Testis (tissue), 3 donors: ENCODE results near the gene DUSP22. TPM values are rescaled to one million over a fixed set of nuclear protein-coding genes. Genes with fewer than 3 reads are reported as not detected.

Experiments
- DNase-seq: peaks from one replicate; pipeline ENCODE4 v3.0.0-alpha.2; 2019
- H3K27ac ChIP-seq, 2 donors: fragments of 200-600 bp; sonication (generic); one replicate each; pipeline ENCODE4 v1.5.1; 2019
- H3K27me3 ChIP-seq: fragments of 200-600 bp; sonication (generic); one replicate; pipeline ENCODE4 v1.5.1; 2019
- H3K36me3 ChIP-seq: fragments of 200-600 bp; sonication (generic); one replicate; pipeline ENCODE4 v1.5.1; 2017; ENCODE audit warnings: low read depth; ENCODE audit errors: missing control alignments
- H3K4me1 ChIP-seq: fragments of 200-600 bp; sonication (generic); one replicate; pipeline ENCODE4 v1.5.1; 2019
- H3K4me3 ChIP-seq, 2 donors: fragments of 200-600 bp; sonication (generic); one replicate each; pipeline ENCODE4 v1.5.1; 2017 to 2019
- H3K9me3 ChIP-seq: fragments of 200-600 bp; sonication (generic); one replicate; pipeline ENCODE4 v1.5.1; 2017
- CTCF ChIP-seq, 3 experiments: fragments of 450-650 bp in 2 of 3; fragments of 200-600 bp in 1 of 3; sonication (generic) in 1 of 3; IDR thresholded peaks; one replicate each; pipeline ENCODE4 v1.5.1; 2016 to 2019; ENCODE audit warnings: antibody characterized with exemption in 3 of 3, mild to moderate bottlenecking in 2 of 3, moderate library complexity in 1 of 3
- POLR2A ChIP-seq: fragments of 450-650 bp; IDR thresholded peaks from one replicate; pipeline ENCODE4 v1.6.1; 2017; ENCODE audit warnings: antibody characterized with exemption, mild to moderate bottlenecking, moderate library complexity
- WGBS, 2 donors: methylation state at CpG; one replicate each; pipeline ENCODE4 v1.1.5; 2018; 5-methylcytosine and 5-hydroxymethylcytosine counted together
- intact Hi-C: fragments of 100-400 bp; cut with DNase I; formaldehyde crosslinking; loops from one replicate; pipeline ENCODE4 v1.15.1; 2023; ENCODE audit warnings: low total_unique reads
- polyA plus RNA-seq: library from polyadenylated mRNA; stranded (reverse); fragments of 350-450 nt; fragmentation: Illumina TruSeq; extraction: RNeasy Lipid Tissue Mini Kit (QIAGEN cat#74804); gene quantifications from one replicate; pipeline ENCODE4 v1.2.3, GENCODE V29; 2014; ENCODE audit warnings: low read depth, low replicate concordance; ENCODE audit not compliant: insufficient read depth
- total RNA-seq, 2 donors: library from RNA; depleted of rRNA; stranded (reverse); fragments of >200 nt; gene quantifications; one replicate each; pipeline ENCODE4 v1.2.3, GENCODE V29; 2016

Gene DUSP22
- total and polyA plus RNA-seq, 3 donors from 2014 or later, result 112 to 158 (median 129) TPM

GRCh38 chr6:381742-382461 lies 89.6 kb downstream of the DUSP22 start:
- TF ChIP-seq POLR2A (no peak), CTCF (IDR thresholded peaks at IDR 0.05) (no peak)
- no peaks in the 10 kb centered on the region for H3K4me1 ChIP-seq
- no peaks in the 10 kb centered on the region for H3K27me3 ChIP-seq
- no peak overlapping the region for H3K27ac ChIP-seq
- 89% methylated on average over 17 of the region's 17 CpGs for WGBS, 2 donors
- no peak overlapping the region for H3K4me3 ChIP-seq
- intact Hi-C loops, result no loop called here
- no peak for DNase-seq
- H3K9me3 ChIP-seq, result no peaks in the 10 kb centered on the region
- H3K36me3 ChIP-seq, result no peaks in the 10 kb centered on the region

- WGBS, 2 donors, result 84 to 86% methylated on average over 17 to 22 of the region's 22 CpGs
- Histone ChIP-seq H3K4me1 (no peaks in the 10 kb centered on the region), H3K4me3 (no peak overlapping the region), H3K27me3 (no peaks in the 10 kb centered on the region), H3K27ac (no peak overlapping the region), H3K36me3 (no peaks in the 10 kb centered on the region), H3K9me3 (no peaks in the 10 kb centered on the region)
- intact Hi-C loops, result no loop called here
- no peak for DNase-seq
- no peak for TF ChIP-seq POLR2A
- no peak for TF ChIP-seq CTCF (IDR thresholded peaks at IDR 0.05)
Observed at GRCh38 chr6:382883-383810, 90.9 kb downstream of the DUSP22 start.

GRCh38 chr6:383856-384255 lies 91.6 kb downstream of the DUSP22 start:
- TF ChIP-seq CTCF (IDR thresholded peaks at IDR 0.05) (no peak), POLR2A (no peak)
- no peak overlapping the region for H3K27ac ChIP-seq

GRCh38 chr6:384898-385297 lies 92.6 kb downstream of the DUSP22 start:
- WGBS, 2 donors, result 93 to 94% methylated on average over 5 to 6 of the region's 6 CpGs
- DNase-seq, result no peak
- no peaks in the 10 kb centered on the region for H3K36me3 ChIP-seq
- no peaks in the 10 kb centered on the region for H3K9me3 ChIP-seq
- H3K27me3 ChIP-seq, result no peaks in the 10 kb centered on the region
- intact Hi-C loops, result no loop called here
- no peaks in the 10 kb centered on the region for H3K4me1 ChIP-seq
- no peak for TF ChIP-seq CTCF (IDR thresholded peaks at IDR 0.05)
- no peak for TF ChIP-seq POLR2A
- no peak overlapping the region for H3K27ac ChIP-seq
- H3K4me3 ChIP-seq, result no peak overlapping the region

More at GRCh38 chr6:383856-384255, 91.6 kb downstream of the DUSP22 start:
- 67 to 71% methylated on average over 3 of the region's 3 CpGs for WGBS, 2 donors
- Histone ChIP-seq H3K36me3 (no peaks in the 10 kb centered on the region), H3K4me3 (no peak overlapping the region), H3K4me1 (no peaks in the 10 kb centered on the region), H3K27me3 (no peaks in the 10 kb centered on the region), H3K9me3 (no peaks in the 10 kb centered on the region)
- DNase-seq, result no peak
- intact Hi-C loops, result no loop called here
